Peyer's patch (tissue), 4 donors: ENCODE results near the gene CSNK2A1.

Source experiments
- POLR2A ChIP-seq, 2 donors: fragments of 450-650 bp; IDR thresholded peaks; one replicate each; pipeline ENCODE4 v1.5.1; 2017; ENCODE audit warnings: antibody characterized with exemption in 2 of 2, mild to moderate bottlenecking in 2 of 2, moderate library complexity in 2 of 2
- TF ChIP-seq, protein P1 (sequence below), 6 experiments: fragments of 450-650 bp in 4 of 6; fragments of 200-600 bp in 2 of 6; sonication (generic) in 1 of 6; IDR thresholded peaks; one replicate each; pipeline ENCODE4 v1.5.1; 2017 to 2019; ENCODE audit warnings: antibody characterized with exemption in 6 of 6, mild to moderate bottlenecking in 3 of 6, moderate library complexity in 1 of 6

DNA sequence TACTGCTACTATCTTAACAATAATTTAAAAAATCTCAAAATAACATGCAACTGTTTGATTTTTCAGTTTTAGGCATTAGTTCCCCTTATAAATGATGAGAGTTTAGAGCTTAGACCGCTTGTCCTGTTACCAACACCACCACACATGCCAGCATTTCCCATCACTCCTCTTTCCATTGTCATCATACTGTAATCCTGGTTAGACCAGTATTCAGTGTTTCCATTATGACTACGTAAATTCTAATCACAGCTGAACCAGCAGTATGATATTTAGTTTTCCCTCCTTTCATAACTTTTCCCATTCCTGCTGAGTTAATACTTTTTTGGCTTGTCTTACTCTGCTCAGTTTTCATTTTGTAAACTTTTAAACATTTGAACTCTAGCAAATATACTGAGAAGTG is 69.0 kb downstream of the CSNK2A1 start:
- TF ChIP-seq, protein P1, sequence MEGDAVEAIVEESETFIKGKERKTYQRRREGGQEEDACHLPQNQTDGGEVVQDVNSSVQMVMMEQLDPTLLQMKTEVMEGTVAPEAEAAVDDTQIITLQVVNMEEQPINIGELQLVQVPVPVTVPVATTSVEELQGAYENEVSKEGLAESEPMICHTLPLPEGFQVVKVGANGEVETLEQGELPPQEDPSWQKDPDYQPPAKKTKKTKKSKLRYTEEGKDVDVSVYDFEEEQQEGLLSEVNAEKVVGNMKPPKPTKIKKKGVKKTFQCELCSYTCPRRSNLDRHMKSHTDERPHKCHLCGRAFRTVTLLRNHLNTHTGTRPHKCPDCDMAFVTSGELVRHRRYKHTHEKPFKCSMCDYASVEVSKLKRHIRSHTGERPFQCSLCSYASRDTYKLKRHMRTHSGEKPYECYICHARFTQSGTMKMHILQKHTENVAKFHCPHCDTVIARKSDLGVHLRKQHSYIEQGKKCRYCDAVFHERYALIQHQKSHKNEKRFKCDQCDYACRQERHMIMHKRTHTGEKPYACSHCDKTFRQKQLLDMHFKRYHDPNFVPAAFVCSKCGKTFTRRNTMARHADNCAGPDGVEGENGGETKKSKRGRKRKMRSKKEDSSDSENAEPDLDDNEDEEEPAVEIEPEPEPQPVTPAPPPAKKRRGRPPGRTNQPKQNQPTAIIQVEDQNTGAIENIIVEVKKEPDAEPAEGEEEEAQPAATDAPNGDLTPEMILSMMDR (IDR thresholded peaks at IDR 0.05), result no peak
- no peak for TF ChIP-seq POLR2A (IDR thresholded peaks at IDR 0.05)
